ENCODE data around the gene CDH23. TPM values are rescaled to one million over a fixed set of nuclear protein-coding genes. Genes with fewer than 3 reads are reported as not detected.
A peak's percentile ranks its signal among the peaks of the same experiment; 100 is the strongest.

Gene CDH23
- total RNA-seq, 2 experiments from 2014 or later = 1.6 TPM

GRCh38 chr10:71671994-71672946 is 275.6 kb downstream of the CDH23 start:
- DNase-seq = no peak
- CTCF ChIA-PET = interaction anchor here (1.0 to 1.3 kb wide), 2 partner anchors 25 to 36 kb away, joined by 3 to 5 read pairs; no protein-coding TSS in a partner anchor
- intact Hi-C loops (cut with micrococcal nuclease) = no loop called here
- Mint-ChIP-seq H3K4me1 (ENCODE audit: low read depth) (peaks cover 6% of the 10 kb centered on the region), H3K9me3 (no peaks in the 10 kb centered on the region), H3K27me3 (ENCODE audit: low read depth) (no peaks in the 10 kb centered on the region), H3K4me3 (no peak overlapping the region), H3K27ac (no peak overlapping the region), H3K36me3 (ENCODE audit: low read depth) (no peaks in the 10 kb centered on the region)

- no peak overlapping the region for H3K27ac Mint-ChIP-seq
- CTCF ChIA-PET = no interaction called here
- H3K9me3 Mint-ChIP-seq = no peaks in the 10 kb centered on the region
- H3K4me1 Mint-ChIP-seq (ENCODE audit: low read depth) = no peaks in the 10 kb centered on the region
- H3K36me3 Mint-ChIP-seq (ENCODE audit: low read depth) = no peaks in the 10 kb centered on the region
- H3K4me3 Mint-ChIP-seq = no peak overlapping the region
- no peak for DNase-seq
- intact Hi-C loops (cut with micrococcal nuclease) = no loop called here
- H3K27me3 Mint-ChIP-seq (ENCODE audit: low read depth) = no peaks in the 10 kb centered on the region
These were observed 278.7 kb downstream of the CDH23 start for GRCh38 chr10:71675295-71675970.

GRCh38 chr10:71677261-71677660 is 280.5 kb downstream of the CDH23 start:
- no peaks in the 10 kb centered on the region for H3K4me1 Mint-ChIP-seq (ENCODE audit: low read depth)
- no peaks in the 10 kb centered on the region for H3K9me3 Mint-ChIP-seq
- H3K27ac Mint-ChIP-seq = no peak overlapping the region
- intact Hi-C loops (cut with micrococcal nuclease) = no loop called here
- H3K36me3 Mint-ChIP-seq (ENCODE audit: low read depth) = no peaks in the 10 kb centered on the region
- no peak overlapping the region for H3K4me3 Mint-ChIP-seq
- no peak for DNase-seq
- CTCF ChIA-PET = interaction anchor here (1.4 kb wide), 1 partner anchor 17 kb away, joined by 4 read pairs; no protein-coding TSS in a partner anchor
- no peaks in the 10 kb centered on the region for H3K27me3 Mint-ChIP-seq (ENCODE audit: low read depth)

- intact Hi-C loops (cut with micrococcal nuclease) = no loop called here
- Mint-ChIP-seq H3K36me3 (ENCODE audit: low read depth) (no peaks in the 10 kb centered on the region), H3K4me1 (ENCODE audit: low read depth) (no peaks in the 10 kb centered on the region), H3K9me3 (no peaks in the 10 kb centered on the region), H3K4me3 (no peak overlapping the region), H3K27me3 (ENCODE audit: low read depth) (no peaks in the 10 kb centered on the region), H3K27ac (no peak overlapping the region)
- CTCF ChIA-PET = interaction anchor here (1.2 to 1.4 kb wide), 2 partner anchors 16 to 30 kb away, joined by 3 to 4 read pairs; no protein-coding TSS in a partner anchor
- no peak for DNase-seq
These were observed 281.5 kb downstream of the CDH23 start for GRCh38 chr10:71678057-71678805.

- no peaks in the 10 kb centered on the region for H3K36me3 Mint-ChIP-seq (ENCODE audit: low read depth)
- H3K27me3 Mint-ChIP-seq (ENCODE audit: low read depth) = no peaks in the 10 kb centered on the region
- no peak overlapping the region for H3K27ac Mint-ChIP-seq
- no peak overlapping the region for H3K4me3 Mint-ChIP-seq
- H3K9me3 Mint-ChIP-seq = no peaks in the 10 kb centered on the region
- CTCF ChIA-PET = interaction anchor here (0.7 to 1.1 kb wide), 2 partner anchors 14 to 17 kb away, joined by 3 read pairs; no protein-coding TSS in a partner anchor
- peaks cover under 1% of the 10 kb centered on the region for H3K4me1 Mint-ChIP-seq (ENCODE audit: low read depth)
- intact Hi-C loops (cut with micrococcal nuclease) = no loop called here
- DNase-seq = no peak
These were observed 282.7 kb downstream of the CDH23 start for GRCh38 chr10:71679425-71679824.

GRCh38 chr10:71681977-71682376 is 285.3 kb downstream of the CDH23 start:
- no peaks in the 10 kb centered on the region for H3K9me3 Mint-ChIP-seq
- intact Hi-C loops (cut with micrococcal nuclease) = no loop called here
- DNase-seq = no peak
- no peak overlapping the region for H3K27ac Mint-ChIP-seq
- H3K4me3 Mint-ChIP-seq = no peak overlapping the region
- peaks cover 2% of the 10 kb centered on the region for H3K4me1 Mint-ChIP-seq (ENCODE audit: low read depth)
- no peaks in the 10 kb centered on the region for H3K36me3 Mint-ChIP-seq (ENCODE audit: low read depth)
- CTCF ChIA-PET = no interaction called here
- no peaks in the 10 kb centered on the region for H3K27me3 Mint-ChIP-seq (ENCODE audit: low read depth)

GRCh38 chr10:71683301-71683700 is 286.6 kb downstream of the CDH23 start:
- H3K9me3 Mint-ChIP-seq = peaks cover 3% of the 10 kb centered on the region
- H3K4me1 Mint-ChIP-seq (ENCODE audit: low read depth) = peaks cover 2% of the 10 kb centered on the region
- CTCF ChIA-PET = no interaction called here
- H3K36me3 Mint-ChIP-seq (ENCODE audit: low read depth) = peaks cover 2% of the 10 kb centered on the region
- H3K27ac Mint-ChIP-seq = no peak overlapping the region
- no peak overlapping the region for H3K4me3 Mint-ChIP-seq
- DNase-seq = no peak
- intact Hi-C loops (cut with micrococcal nuclease) = no loop called here
- H3K27me3 Mint-ChIP-seq (ENCODE audit: low read depth) = no peaks in the 10 kb centered on the region

GRCh38 chr10:71684356-71685173 is 287.8 kb downstream of the CDH23 start:
- Mint-ChIP-seq H3K4me3 (no peak overlapping the region), H3K4me1 (ENCODE audit: low read depth) (peaks cover 2% of the 10 kb centered on the region), H3K36me3 (ENCODE audit: low read depth) (peaks cover 2% of the 10 kb centered on the region), H3K27me3 (ENCODE audit: low read depth) (no peaks in the 10 kb centered on the region), H3K27ac (no peak overlapping the region), H3K9me3 (peaks cover 4% of the 10 kb centered on the region)
- peak; percentile 45 for DNase-seq
- CTCF ChIA-PET = interaction anchor here (1.1 kb wide), 1 partner anchor 14 kb away, joined by 3 read pairs; no protein-coding TSS in a partner anchor
- intact Hi-C loops (cut with micrococcal nuclease) = no loop called here

GRCh38 chr10:71685554-71686232 is 289.0 kb downstream of the CDH23 start:
- no peak overlapping the region for H3K27ac Mint-ChIP-seq
- H3K4me1 Mint-ChIP-seq (ENCODE audit: low read depth) = peaks cover 2% of the 10 kb centered on the region
- peaks cover 2% of the 10 kb centered on the region for H3K36me3 Mint-ChIP-seq (ENCODE audit: low read depth)
- CTCF ChIA-PET = interaction anchor here (1.1 to 1.4 kb wide), 3 partner anchors 11 to 13 kb away, joined by 3 read pairs; no protein-coding TSS in a partner anchor
- H3K4me3 Mint-ChIP-seq = no peak overlapping the region
- no peak for DNase-seq
- no peaks in the 10 kb centered on the region for H3K27me3 Mint-ChIP-seq (ENCODE audit: low read depth)
- peaks cover 4% of the 10 kb centered on the region for H3K9me3 Mint-ChIP-seq
- intact Hi-C loops (cut with micrococcal nuclease) = no loop called here

GRCh38 chr10:71687077-71687476 is 290.4 kb downstream of the CDH23 start:
- CTCF ChIA-PET = interaction anchor here (1.4 kb wide), 1 partner anchor 11 kb away, joined by 3 read pairs; no protein-coding TSS in a partner anchor
- H3K27me3 Mint-ChIP-seq (ENCODE audit: low read depth) = no peaks in the 10 kb centered on the region
- no peak overlapping the region for H3K4me3 Mint-ChIP-seq
- intact Hi-C loops (cut with micrococcal nuclease) = no loop called here
- peaks cover 2% of the 10 kb centered on the region for H3K4me1 Mint-ChIP-seq (ENCODE audit: low read depth)
- H3K9me3 Mint-ChIP-seq = peaks cover 4% of the 10 kb centered on the region
- no peak for DNase-seq
- H3K36me3 Mint-ChIP-seq (ENCODE audit: low read depth) = peaks cover 2% of the 10 kb centered on the region
- H3K27ac Mint-ChIP-seq = no peak overlapping the region

- DNase-seq = no peak
- H3K27ac Mint-ChIP-seq = no peak overlapping the region
- CTCF ChIA-PET = interaction anchor here (1.4 kb wide), 1 partner anchor 11 kb away, joined by 3 read pairs; no protein-coding TSS in a partner anchor
These were observed 290.8 kb downstream of the CDH23 start for GRCh38 chr10:71687480-71687879.

More at GRCh38 chr10:71687480-71687879, 290.8 kb downstream of the CDH23 start:
- Mint-ChIP-seq H3K36me3 (ENCODE audit: low read depth) (peaks cover 2% of the 10 kb centered on the region), H3K27me3 (ENCODE audit: low read depth) (no peaks in the 10 kb centered on the region), H3K4me3 (no peak overlapping the region), H3K9me3 (peaks cover 4% of the 10 kb centered on the region), H3K4me1 (ENCODE audit: low read depth) (peaks cover 2% of the 10 kb centered on the region)
- intact Hi-C loops (cut with micrococcal nuclease) = no loop called here
